ENCODE measurements around the gene IL20RA. TPM values are rescaled to one million over a fixed set of nuclear protein-coding genes. Genes with fewer than 3 reads are reported as not detected.
A peak's percentile ranks its signal among the peaks of the same experiment; 100 is the strongest.

IL20RA gene
- total and polyA plus RNA-seq, 2 experiments from 2014 or later = 2.6 to 3.5 TPM

- H3K27me3 ChIP-seq (ENCODE audit: insufficient read depth) = no peaks in the 10 kb centered on the region
- no peaks in the 10 kb centered on the region for H3K4me1 ChIP-seq (ENCODE audit: insufficient read depth)
- H3K4me2 ChIP-seq = no peak overlapping the region
- TF ChIP-seq EZH2phosphoT487 (IDR thresholded peaks at IDR 0.05; ENCODE audit: unreplicated experiment) (no peak), ZNF331 (CRISPR knock-in tag; IDR thresholded peaks at IDR 0.05; ENCODE audit: low read depth) (no peak), ZNF114 (CRISPR knock-in tag; IDR thresholded peaks at IDR 0.05) (no peak), NANOG (IDR thresholded peaks at IDR 0.05; ENCODE audit: borderline replicate concordance) (no peak), ETS1 (IDR thresholded peaks at IDR 0.05) (no peak), STAT1 (IDR thresholded peaks at IDR 0.05; ENCODE audit: unreplicated experiment) (no peak), EZH2 (IDR thresholded peaks at IDR 0.05; ENCODE audit: low read depth, unreplicated experiment) (no peak), CREB1 (CRISPR knock-in tag; IDR thresholded peaks at IDR 0.05; ENCODE audit: low read depth) (no peak)
- TF ChIP-seq, protein P1, sequence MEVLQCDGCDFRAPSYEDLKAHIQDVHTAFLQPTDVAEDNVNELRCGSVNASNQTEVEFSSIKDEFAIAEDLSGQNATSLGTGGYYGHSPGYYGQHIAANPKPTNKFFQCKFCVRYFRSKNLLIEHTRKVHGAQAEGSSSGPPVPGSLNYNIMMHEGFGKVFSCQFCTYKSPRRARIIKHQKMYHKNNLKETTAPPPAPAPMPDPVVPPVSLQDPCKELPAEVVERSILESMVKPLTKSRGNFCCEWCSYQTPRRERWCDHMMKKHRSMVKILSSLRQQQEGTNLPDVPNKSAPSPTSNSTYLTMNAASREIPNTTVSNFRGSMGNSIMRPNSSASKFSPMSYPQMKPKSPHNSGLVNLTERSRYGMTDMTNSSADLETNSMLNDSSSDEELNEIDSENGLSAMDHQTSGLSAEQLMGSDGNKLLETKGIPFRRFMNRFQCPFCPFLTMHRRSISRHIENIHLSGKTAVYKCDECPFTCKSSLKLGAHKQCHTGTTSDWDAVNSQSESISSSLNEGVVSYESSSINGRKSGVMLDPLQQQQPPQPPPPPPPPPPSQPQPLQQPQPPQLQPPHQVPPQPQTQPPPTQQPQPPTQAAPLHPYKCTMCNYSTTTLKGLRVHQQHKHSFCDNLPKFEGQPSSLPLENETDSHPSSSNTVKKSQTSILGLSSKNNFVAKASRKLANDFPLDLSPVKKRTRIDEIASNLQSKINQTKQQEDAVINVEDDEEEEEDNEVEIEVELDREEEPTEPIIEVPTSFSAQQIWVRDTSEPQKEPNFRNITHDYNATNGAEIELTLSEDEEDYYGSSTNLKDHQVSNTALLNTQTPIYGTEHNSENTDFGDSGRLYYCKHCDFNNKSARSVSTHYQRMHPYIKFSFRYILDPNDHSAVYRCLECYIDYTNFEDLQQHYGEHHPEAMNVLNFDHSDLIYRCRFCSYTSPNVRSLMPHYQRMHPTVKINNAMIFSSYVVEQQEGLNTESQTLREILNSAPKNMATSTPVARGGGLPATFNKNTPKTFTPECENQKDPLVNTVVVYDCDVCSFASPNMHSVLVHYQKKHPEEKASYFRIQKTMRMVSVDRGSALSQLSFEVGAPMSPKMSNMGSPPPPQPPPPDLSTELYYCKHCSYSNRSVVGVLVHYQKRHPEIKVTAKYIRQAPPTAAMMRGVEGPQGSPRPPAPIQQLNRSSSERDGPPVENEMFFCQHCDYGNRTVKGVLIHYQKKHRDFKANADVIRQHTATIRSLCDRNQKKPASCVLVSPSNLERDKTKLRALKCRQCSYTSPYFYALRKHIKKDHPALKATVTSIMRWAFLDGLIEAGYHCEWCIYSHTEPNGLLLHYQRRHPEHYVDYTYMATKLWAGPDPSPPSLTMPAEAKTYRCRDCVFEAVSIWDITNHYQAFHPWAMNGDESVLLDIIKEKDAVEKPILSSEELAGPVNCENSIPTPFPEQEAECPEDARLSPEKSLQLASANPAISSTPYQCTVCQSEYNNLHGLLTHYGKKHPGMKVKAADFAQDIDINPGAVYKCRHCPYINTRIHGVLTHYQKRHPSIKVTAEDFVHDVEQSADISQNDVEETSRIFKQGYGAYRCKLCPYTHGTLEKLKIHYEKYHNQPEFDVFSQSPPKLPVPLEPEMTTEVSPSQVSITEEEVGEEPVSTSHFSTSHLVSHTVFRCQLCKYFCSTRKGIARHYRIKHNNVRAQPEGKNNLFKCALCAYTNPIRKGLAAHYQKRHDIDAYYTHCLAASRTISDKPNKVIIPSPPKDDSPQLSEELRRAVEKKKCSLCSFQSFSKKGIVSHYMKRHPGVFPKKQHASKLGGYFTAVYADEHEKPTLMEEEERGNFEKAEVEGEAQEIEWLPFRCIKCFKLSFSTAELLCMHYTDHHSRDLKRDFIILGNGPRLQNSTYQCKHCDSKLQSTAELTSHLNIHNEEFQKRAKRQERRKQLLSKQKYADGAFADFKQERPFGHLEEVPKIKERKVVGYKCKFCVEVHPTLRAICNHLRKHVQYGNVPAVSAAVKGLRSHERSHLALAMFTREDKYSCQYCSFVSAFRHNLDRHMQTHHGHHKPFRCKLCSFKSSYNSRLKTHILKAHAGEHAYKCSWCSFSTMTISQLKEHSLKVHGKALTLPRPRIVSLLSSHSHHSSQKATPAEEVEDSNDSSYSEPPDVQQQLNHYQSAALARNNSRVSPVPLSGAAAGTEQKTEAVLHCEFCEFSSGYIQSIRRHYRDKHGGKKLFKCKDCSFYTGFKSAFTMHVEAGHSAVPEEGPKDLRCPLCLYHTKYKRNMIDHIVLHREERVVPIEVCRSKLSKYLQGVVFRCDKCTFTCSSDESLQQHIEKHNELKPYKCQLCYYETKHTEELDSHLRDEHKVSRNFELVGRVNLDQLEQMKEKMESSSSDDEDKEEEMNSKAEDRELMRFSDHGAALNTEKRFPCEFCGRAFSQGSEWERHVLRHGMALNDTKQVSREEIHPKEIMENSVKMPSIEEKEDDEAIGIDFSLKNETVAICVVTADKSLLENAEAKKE (CRISPR knock-in tag; IDR thresholded peaks at IDR 0.05) = no peak
- TF ChIP-seq, protein P2, sequence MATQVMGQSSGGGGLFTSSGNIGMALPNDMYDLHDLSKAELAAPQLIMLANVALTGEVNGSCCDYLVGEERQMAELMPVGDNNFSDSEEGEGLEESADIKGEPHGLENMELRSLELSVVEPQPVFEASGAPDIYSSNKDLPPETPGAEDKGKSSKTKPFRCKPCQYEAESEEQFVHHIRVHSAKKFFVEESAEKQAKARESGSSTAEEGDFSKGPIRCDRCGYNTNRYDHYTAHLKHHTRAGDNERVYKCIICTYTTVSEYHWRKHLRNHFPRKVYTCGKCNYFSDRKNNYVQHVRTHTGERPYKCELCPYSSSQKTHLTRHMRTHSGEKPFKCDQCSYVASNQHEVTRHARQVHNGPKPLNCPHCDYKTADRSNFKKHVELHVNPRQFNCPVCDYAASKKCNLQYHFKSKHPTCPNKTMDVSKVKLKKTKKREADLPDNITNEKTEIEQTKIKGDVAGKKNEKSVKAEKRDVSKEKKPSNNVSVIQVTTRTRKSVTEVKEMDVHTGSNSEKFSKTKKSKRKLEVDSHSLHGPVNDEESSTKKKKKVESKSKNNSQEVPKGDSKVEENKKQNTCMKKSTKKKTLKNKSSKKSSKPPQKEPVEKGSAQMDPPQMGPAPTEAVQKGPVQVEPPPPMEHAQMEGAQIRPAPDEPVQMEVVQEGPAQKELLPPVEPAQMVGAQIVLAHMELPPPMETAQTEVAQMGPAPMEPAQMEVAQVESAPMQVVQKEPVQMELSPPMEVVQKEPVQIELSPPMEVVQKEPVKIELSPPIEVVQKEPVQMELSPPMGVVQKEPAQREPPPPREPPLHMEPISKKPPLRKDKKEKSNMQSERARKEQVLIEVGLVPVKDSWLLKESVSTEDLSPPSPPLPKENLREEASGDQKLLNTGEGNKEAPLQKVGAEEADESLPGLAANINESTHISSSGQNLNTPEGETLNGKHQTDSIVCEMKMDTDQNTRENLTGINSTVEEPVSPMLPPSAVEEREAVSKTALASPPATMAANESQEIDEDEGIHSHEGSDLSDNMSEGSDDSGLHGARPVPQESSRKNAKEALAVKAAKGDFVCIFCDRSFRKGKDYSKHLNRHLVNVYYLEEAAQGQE (IDR thresholded peaks at IDR 0.05; ENCODE audit: unreplicated experiment) = no peak
- H3K4me3 ChIP-seq = no peak overlapping the region
- H3K4me1 Mint-ChIP-seq = peaks cover 7% of the 10 kb centered on the region; the same call in 2 of the 3 replicates
- H3K27me3 Mint-ChIP-seq (ENCODE audit: insufficient read depth, low read depth, poor library complexity) = no peaks in the 10 kb centered on the region
- H3K9me3 Mint-ChIP-seq = no peaks in the 10 kb centered on the region
- no peaks in the 10 kb centered on the region for H3K36me3 Mint-ChIP-seq (ENCODE audit: low read depth)
- no peaks in the 10 kb centered on the region for H3K36me3 ChIP-seq (ENCODE audit: insufficient read depth)
- ATAC-seq (no peak), DNase-seq (ENCODE audit: low spot score) (no peak)
- H3K4me3 Mint-ChIP-seq = no peak overlapping the region
- H3K9me2 ChIP-seq (ENCODE audit: insufficient read depth) = no peaks in the 10 kb centered on the region
- no peaks in the 10 kb centered on the region for H4K20me1 ChIP-seq (replicated peaks; ENCODE audit: insufficient read depth)
- H2AFZ ChIP-seq = peak overlapping the region; percentile 19; the same call in 1 of the 2 replicates
- H3K27ac ChIP-seq (ENCODE audit: low read depth) = no peak overlapping the region
- no peaks in the 10 kb centered on the region for H3K79me2 ChIP-seq (replicated peaks; ENCODE audit: insufficient read depth)
- no peaks in the 10 kb centered on the region for H3F3A ChIP-seq (replicated peaks; ENCODE audit: low read depth)
- no peak overlapping the region for H3K27ac Mint-ChIP-seq
Observed at GRCh38 chr6:137058037-137058436, 13.3 kb upstream of the IL20RA start.
